Measurements from ENCODE around the gene MEOX1.

MEOX1 gene

GRCh38 chr17:43591779-43592562 is 69.8 kb downstream of the MEOX1 start:
- no peak for DNase-seq (ENCODE audit: low read depth in 1 of 2, low spot score in 1 of 2)

GRCh38 chr17:43591001-43591400 is 70.7 kb downstream of the MEOX1 start:
- DNase-seq (ENCODE audit: low read depth in 1 of 2, low spot score in 1 of 2) = no peak

All from activated T-helper 1 cell treated with anti-CD3 and anti-CD28 coated beads, Interleukin-2, amount 50 U/mL, for 16 hours (primary cell).